Choroid plexus epithelial cell (primary cell): ENCODE data around the gene SPAAR.
"Not testable (repeated sequence)": the region's sequence is repeated elsewhere in the genome, so short reads cannot be mapped to it uniquely, and the experiment has no call there.

ENCODE experiments used
- DNase-seq: peaks from one replicate; pipeline ENCODE4 v3.0.0-alpha.2; 2010; ENCODE audit warnings: low read depth
- H3K4me3 ChIP-seq: 2 replicates; pipeline ENCODE4 v1.5.1; 2011; ENCODE audit warnings: low read depth, mild to moderate bottlenecking, control low read depth, low read length, moderate library complexity
- TF ChIP-seq, protein P1 (sequence below): conservative IDR thresholded peaks from 2 replicates; pipeline ENCODE4 v1.5.1; 2011; ENCODE audit warnings: low read depth, mild to moderate bottlenecking, control low read depth, inconsistent platforms, low read length, moderate library complexity

SPAAR gene

DNA sequence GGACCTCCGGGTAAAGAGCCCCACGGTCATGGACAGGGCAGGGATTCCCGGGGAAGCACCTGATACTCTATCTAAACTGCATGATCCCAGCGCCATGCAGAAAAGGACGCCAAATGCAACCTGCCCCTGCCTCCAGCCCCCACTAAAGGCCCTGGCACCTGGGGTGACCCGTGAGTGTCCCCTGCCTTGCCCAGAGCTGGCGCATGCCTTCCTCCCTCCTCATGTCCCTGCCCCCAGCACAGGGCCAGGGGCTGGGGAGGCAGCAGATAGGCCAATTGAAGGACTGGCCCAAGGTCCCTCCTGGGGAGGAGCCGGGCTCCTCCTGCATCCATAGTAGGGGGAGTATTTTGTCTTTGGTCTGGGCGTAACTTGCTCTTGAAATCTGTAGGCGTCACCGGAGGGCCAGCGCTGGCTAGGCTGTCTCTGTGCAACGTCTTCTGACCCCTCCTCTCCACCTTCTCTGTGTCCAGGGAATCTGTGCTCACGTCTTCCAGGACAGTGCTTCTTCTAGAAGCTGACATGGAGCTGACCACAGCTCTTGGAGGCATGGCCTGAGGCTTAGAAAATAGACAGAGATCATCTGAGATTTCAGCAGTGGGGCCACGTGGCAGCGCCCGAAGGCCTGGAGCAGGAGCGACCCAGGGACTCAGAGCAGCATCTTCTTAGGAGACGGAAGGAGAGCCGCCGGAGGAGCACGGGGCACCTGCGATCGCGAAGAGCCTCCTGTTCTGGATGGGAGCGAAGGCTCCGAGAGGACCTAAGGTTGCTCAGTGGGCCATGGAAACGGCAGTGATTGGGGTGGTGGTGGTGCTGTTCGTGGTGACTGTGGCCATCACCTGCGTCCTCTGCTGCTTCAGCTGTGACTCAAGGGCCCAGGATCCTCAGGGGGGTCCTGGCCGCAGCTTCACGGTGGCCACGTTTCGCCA, 660 bp downstream of the SPAAR start:
- DNase-seq: no peak
- no peak overlapping the region for H3K4me3 ChIP-seq

DNA sequence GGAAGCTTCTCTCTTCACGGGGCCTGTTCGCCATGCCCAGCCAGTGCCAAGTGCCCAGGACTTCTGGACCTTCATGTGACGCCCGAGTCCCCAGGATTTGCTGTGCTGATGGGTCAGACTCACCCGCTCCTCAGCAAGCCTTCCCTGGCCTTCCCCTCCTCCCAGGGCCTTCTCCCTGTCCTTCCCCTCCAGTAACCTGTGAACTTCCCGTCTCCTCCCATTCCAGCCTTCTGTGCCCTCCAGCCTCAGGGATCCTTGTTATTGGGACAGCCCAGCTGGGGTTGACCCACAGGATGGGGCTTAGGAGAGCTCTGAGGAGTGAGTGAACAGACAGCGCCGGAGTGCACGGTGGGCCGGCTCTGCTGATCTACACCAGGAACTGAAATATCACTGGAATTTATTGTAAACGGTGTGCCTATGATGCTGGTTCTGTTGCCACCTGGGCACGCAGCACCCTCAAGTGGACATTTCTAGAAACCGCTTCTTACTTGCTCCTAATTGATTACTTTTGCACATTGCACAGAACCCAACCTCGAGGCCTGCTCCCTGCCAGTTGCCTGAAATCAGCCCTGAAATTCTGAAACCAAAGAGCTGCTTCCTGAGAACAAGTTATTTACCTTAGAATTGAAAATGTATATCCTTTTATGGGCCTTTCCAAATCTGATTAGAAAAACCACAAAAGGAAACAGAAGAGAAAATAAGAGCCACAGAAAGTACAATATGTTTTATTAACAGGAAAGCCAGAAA, 1.5 kb downstream of the SPAAR start:
- DNase-seq: peak; percentile 82
- no peak overlapping the region for H3K4me3 ChIP-seq
- TF ChIP-seq, protein P1, sequence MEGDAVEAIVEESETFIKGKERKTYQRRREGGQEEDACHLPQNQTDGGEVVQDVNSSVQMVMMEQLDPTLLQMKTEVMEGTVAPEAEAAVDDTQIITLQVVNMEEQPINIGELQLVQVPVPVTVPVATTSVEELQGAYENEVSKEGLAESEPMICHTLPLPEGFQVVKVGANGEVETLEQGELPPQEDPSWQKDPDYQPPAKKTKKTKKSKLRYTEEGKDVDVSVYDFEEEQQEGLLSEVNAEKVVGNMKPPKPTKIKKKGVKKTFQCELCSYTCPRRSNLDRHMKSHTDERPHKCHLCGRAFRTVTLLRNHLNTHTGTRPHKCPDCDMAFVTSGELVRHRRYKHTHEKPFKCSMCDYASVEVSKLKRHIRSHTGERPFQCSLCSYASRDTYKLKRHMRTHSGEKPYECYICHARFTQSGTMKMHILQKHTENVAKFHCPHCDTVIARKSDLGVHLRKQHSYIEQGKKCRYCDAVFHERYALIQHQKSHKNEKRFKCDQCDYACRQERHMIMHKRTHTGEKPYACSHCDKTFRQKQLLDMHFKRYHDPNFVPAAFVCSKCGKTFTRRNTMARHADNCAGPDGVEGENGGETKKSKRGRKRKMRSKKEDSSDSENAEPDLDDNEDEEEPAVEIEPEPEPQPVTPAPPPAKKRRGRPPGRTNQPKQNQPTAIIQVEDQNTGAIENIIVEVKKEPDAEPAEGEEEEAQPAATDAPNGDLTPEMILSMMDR: peak; percentile 79

More for the DNA sequence above, 660 bp downstream of the SPAAR start:
- TF ChIP-seq, protein P1: no peak

DNA sequence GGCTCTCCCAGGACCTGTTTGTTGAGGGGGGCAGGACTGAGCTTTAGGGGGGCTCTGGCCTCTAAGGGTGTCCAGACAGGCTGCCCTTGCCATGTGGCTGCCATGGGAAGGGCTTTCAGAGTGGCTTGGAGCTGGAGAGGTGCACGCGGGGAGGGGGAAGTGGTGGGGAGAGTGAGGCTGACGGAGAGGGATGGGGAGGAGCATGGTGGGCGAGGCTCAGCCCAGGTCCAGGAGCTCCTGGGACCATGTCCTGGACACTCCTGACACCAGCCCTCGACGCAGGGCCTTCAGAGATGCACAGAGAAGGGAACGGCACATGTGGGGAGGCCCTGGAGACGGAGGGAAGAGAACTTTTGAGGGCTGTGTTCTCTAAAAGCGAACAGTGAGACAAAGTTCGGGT, 2.4 kb downstream of the SPAAR start:
- H3K4me3 ChIP-seq: no peak overlapping the region
- TF ChIP-seq, protein P1: no peak
- no peak for DNase-seq

DNA sequence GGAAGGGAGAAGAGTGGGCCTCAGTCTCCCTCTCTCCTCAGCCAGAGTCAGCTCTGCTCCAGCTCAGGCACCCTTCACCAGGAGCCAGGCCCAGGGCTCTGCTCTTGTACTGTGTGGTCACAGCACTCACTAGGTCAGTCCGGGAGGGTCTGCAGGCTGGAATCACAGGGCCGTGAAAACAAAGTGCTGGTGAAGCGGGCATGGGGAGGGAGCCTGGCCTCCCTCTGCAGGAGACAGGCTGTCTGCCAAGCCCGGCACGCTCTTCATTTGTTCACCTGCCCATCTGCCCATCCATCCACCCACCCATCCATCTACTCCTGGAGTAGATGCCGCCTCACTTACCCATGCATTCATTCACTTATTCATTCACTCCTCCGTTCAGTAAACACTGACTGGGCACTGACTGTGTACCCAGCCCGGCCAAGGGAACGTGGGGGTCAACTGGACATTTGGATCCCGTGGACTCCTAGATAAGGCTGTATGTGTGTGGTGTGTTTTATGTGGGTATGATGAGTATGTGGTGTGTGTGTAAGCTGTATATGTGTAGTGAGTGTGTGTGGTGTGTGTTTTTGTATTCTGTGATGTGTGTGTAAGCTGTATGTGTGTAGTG, 3.6 kb downstream of the SPAAR start:
- H3K4me3 ChIP-seq: no peak overlapping the region
- TF ChIP-seq, protein P1: no peak

DNA sequence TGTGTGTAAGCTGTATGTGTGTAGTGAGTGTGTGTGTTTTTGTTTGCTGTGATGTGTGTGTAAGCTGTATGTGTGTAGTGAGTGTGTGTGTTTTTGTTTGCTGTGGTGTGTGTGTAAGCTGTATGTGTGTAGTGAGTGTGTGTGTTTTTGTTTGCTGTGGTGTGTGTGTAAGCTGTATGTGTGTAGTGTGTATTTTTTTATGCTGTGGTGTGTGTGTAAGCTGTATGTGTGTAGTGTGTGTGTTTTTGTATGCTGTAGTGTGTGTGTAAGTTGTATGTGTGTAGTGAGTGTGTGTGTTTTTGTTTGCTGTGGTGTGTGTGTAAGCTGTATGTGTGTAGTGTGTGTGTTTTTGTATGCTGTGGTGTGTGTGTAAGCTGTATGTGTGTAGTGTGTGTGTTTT, 4.1 kb downstream of the SPAAR start:
- H3K4me3 ChIP-seq, DNase-seq: not testable (repeated sequence)

More for the DNA sequence above, 3.6 kb downstream of the SPAAR start:
- no peak for DNase-seq

DNA sequence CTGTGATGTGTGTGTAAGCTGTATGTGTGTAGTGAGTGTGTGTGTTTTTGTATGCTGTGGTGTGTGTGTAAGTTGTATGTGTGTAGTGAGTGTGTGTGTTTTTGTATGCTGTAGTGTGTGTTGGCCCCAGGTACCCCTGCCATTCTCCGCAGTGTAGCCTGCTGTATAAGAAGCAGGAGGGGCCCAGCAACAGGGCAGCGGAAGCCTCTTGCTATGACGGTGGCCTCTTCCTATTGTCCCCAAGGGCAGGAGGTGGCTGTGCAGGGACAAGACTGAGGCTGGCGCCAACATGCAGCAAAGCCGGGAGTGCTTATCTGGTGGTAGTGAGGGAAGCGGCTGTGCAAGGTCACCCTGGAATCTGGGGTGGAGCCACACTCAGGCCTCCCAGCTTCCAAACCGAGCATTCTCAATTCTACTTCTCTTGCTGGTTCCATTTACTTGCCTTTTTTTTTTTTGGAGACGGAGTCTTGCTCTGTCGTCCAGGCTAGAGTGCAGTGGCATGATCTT, 5.1 kb downstream of the SPAAR start:
- DNase-seq: peak; percentile 26
- H3K4me3 ChIP-seq: no peak overlapping the region
- TF ChIP-seq, protein P1: no peak
